HG03196 (cell line): ENCODE data around the gene NELL1.

Experiments
- ATAC-seq: cut with Tn5 transposase; IDR thresholded peaks from one replicate; pipeline ENCODE4 v1.9.1; 2021; ENCODE audit not compliant: unreplicated experiment

Gene NELL1

GRCh38 chr11:20869123-20869522 is 199.7 kb downstream of the NELL1 start:
- no peak for ATAC-seq

- no peak for ATAC-seq
Observed at GRCh38 chr11:20873054-20873453, 203.7 kb downstream of the NELL1 start.

- no peak for ATAC-seq
Observed at GRCh38 chr11:20874358-20874757, 205.0 kb downstream of the NELL1 start.

- ATAC-seq = no peak
Observed at GRCh38 chr11:20875889-20876288, 206.5 kb downstream of the NELL1 start.

- no peak for ATAC-seq
Observed at GRCh38 chr11:20876738-20877137, 207.4 kb downstream of the NELL1 start.

GRCh38 chr11:20880094-20880493 is 210.7 kb downstream of the NELL1 start:
- no peak for ATAC-seq

GRCh38 chr11:20881328-20882079 is 212.1 kb downstream of the NELL1 start:
- no peak for ATAC-seq

GRCh38 chr11:20887137-20887536 is 217.8 kb downstream of the NELL1 start:
- ATAC-seq = no peak

- ATAC-seq = no peak
Observed at GRCh38 chr11:20894296-20894695, 224.9 kb downstream of the NELL1 start.

- ATAC-seq = no peak
Observed at GRCh38 chr11:20909995-20910726, 240.8 kb downstream of the NELL1 start.

DNA sequence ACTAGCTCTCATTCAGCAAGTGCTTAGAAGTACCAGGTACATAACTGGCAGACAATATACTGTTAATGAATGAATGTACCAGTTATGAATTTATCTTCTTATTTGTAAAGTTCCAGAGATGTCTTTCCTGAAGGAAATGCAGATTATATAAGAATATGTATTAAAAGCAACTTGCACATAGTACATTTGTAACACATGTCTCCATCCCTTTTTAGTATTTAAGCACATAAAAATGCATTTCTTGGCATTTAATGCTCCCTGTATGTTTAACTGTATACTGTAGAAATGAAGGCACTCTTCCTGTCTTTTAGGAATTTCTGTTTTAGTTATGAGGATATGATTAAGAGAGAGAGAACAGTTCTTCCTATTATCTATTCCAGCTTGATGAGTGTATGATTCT is 241.3 kb downstream of the NELL1 start:
- ATAC-seq = no peak

- ATAC-seq = no peak
Observed at GRCh38 chr11:20912065-20912821, 242.9 kb downstream of the NELL1 start.

DNA sequence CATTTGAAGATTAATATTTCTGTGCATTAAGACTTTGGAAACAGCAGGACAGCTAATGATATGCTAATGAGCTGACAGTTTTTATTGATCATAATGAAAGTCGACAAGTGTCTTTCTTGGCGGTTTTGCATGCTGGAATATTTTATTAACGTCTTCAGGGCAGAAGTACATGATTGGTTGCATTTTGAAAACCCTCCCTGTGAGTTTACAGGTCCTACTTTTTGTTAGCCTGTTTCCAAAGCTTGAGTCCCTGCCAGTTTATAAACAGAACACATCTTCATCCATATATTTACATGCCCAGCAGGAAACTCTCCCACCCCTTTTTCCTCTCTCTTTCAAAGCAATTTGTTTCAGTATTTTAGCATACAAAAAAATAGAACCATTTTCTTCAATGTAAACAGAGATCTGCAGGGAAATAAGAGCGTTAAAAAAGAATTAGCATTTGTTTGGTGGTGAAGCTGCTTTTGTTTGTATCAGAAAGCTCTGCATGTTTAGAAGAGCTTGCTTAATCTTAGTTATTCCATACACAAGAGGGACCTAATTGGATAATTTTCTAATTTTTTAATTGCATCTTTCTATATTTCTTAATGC is 243.6 kb downstream of the NELL1 start:
- ATAC-seq = no peak

GRCh38 chr11:20917306-20917705 is 247.9 kb downstream of the NELL1 start:
- no peak for ATAC-seq

DNA sequence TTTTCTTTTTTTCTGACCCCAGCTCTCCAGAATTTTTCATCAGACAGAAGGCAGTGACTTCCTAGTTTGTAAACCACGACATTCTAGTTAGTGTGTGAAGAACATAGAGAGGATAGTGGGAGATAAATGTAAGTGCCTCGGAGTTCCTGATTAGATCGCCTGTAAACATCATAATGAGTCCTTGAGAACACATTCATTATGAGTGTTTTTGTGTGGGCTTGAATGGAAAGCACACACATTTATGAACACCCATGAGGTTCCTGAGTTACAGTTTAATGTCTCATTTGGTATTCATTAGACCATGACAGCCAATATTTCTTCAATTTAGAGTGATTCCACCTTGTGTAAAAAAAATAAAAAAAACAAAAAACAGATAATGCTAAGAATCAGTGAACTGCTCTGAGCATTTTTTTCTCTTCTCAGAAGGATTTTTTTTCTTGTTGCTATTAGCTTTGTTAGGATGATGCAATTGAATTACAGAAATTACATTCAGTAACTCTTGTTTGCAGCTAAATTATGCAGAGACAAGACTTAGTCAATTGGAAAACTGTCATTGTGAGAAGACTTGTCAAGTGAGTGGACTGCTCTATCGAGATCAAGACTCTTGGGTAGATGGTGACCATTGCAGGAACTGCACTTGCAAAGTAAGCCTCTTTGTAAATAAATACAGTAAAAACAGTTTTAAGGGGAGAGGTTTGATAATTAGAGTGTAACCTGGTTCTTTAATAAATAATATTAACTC is 257.6 kb downstream of the NELL1 start:
- ATAC-seq = no peak

DNA sequence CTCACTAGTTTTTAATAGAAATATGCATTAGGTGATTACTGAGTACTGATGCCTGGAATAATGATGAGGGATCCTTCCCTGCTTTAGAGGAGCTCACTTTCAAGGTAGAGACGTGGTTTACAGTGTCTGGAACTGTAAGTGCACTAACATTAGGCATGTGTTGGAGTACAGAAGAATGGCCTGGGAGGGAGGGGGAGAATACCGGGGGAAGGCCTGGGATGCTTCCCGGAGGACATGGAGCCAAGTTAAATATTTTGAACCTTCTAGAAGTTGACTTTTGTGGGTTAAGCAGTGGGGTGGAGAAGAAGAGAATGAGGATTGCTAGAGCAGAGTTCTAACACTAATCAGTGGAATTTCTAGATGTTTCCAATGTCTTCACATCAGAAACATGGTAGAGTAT is 261.6 kb downstream of the NELL1 start:
- ATAC-seq = no peak

DNA sequence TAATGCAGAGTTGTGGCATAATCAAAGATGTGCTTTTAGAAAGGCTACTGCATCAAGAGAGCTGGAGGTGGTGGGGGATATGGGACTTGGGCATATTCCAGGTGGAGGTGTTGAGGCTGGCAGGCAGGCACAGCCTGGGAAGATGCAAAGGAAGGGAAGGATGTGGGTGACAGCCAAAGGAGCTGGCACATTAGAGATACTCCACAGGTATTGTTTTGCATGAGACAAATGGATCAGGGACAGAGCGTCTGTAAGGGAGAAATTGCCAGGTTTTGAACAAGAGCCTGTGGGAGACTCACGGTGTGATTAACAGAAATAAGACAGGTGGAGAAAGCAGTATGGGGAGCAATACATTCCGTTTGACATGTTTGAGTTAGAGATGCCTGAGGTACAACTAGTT is 263.7 kb downstream of the NELL1 start:
- ATAC-seq = no peak

- ATAC-seq = no peak
Observed at GRCh38 chr11:20933958-20934357, 264.6 kb downstream of the NELL1 start.

GRCh38 chr11:20934516-20934915 is 265.1 kb downstream of the NELL1 start:
- ATAC-seq = no peak

DNA sequence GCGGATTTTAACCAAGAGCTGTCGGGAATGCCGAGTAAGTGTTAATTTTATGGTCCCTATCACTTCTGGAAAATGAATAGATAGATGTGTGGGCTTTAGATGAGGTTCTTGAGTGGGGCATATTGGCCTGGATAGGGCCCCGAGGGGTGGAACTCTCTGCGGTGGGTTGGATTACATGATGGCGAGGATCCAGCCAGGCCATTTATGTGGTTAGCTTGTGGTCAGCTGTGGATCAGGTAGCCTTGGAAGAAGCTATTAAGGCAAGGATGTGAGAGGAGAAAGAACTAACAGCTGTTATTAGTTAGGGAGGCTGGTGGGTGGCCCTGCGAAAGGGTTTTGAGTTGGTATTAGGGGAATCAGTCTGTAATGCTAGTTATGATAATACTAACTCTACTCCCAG is 268.4 kb downstream of the NELL1 start:
- no peak for ATAC-seq

DNA sequence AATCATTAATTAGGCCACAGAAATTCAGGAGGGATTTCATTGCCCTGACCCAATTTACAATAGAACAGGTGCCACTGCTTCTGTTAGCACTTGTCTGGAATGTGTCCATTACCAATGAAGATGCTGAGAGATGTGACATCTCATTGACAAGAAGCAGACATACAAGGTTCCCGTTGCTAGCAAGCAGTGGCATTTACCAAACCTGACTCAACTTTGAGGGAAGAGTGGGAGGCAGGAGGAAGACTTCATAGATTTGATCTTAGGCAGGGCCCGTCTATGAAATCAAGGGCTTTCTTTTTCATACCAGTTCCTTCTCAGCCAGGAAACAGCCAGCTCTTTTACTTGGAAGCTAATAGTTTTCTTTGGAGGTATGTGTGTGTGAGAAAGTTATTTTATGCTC is 280.2 kb downstream of the NELL1 start:
- ATAC-seq = no peak
